CD4-positive, alpha-beta T cell treated with Interferon alpha-2 for 1 hour (primary cell): ENCODE results near the gene SUN2.

Experiments used
- DNase-seq, 2 donors: peaks; one replicate each; pipeline ENCODE4 v3.0.0-alpha.2; 2020 to 2022

Gene SUN2

DNA sequence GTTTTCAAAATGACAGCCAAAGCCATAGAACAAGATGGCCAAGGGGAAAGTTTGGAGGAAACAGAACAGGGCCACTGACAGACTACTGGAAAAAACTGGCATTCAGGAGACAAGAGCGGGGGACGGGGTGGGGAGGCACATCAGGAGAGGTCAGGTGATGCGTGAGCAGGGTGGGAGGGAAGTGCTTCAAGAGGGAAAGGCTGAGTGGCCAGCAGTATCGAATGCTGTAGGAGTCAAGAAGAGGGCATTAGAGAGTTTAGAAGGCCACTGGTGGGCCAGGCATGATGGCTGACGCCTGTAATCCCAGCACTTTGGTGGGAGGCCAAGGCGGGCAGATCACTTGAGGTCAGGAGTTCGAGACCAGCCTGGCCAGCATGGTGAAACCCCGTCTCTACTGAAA, 41.9 kb downstream of the SUN2 start:
- no peak for DNase-seq

DNA sequence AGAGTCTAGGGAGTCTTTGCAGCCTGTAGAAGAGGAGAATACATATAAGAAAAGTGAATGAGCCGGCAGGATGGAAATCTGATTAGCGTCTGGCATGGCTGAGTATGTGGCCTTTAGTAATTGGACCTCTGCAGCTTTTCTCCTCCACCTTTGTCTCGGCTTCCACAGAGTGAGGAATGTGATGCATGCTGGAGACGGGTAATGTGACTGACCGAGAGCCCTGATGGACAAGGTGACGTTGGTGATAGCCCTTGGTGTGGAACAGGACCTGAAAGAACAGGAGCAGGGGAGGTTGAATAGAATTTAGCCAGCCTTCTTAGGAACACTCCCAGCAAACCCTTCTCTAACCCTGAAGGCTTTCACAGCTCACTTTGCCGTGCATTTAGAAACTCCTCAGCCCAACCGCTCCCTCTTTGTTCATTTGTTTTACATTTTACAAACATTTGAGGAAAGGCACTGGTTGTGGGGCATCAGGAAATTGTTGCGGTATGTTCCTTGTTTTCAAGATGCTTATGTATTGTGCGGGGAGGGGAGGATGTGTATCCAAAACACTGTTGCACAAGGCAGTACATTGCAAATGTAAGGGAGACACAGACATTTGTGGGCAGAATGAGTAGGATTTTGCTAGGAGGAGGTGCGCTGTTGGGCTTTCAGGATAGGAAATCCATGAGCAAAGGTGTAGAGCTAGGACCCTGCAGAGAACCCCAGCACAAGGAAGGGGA, 43.2 kb downstream of the SUN2 start:
- no peak for DNase-seq

DNA sequence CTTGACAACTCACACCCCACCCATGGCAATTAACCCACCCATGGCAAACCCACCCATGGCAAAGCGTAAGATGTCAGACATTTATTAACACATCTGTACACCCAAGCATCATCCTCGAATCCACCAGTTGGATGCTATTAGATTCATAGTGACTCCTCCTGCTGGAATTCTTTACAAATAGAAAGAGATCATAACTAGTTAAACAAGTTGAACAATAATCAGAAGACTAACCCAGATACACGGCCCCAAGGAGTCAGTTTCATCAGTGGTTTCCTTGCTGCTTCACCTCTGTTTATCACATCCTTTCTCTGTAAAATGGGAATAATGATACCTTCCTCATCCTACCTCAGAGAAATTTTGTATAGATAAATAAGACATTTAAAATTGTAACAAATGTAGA, 44.9 kb downstream of the SUN2 start:
- DNase-seq = no peak

DNA sequence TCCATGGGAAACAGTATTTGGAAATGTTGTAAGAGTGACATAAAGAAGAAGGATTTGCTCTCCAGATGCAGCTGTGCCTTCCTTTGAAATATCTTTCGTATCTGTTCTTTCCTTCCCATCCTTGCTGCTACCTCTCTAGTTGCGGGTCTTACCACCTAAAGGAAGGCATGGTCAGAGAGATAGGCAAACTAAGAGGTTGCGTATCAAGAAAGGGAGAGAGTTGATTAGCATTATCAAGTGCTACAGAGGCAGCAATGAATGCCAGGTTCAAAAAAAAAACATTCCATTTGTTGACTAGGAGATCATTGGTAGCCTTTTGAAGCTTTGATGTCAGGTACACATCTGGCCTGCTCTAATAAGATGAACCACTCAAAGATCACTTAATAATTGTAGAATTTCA, 45.4 kb downstream of the SUN2 start:
- no peak for DNase-seq

DNA sequence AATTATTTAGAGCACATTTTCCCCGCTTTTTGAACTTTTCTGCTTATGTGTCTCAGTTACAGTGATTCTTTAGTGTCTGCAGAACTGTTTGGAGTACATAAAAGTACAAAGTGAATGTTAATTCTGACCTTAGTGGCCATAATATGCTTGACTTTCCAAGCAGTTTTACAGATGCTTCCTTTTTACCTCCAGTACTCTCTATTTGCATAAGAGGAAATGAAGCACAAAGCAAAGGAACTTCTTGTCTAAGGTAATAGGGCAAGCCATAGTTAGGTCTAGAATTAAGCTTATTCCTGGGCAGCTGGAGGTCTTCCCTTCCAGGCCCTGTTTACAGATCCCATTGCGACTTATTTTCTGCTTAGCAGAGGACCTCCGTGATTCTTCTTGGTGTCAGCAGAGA, 46.5 kb downstream of the SUN2 start:
- DNase-seq = no peak

DNA sequence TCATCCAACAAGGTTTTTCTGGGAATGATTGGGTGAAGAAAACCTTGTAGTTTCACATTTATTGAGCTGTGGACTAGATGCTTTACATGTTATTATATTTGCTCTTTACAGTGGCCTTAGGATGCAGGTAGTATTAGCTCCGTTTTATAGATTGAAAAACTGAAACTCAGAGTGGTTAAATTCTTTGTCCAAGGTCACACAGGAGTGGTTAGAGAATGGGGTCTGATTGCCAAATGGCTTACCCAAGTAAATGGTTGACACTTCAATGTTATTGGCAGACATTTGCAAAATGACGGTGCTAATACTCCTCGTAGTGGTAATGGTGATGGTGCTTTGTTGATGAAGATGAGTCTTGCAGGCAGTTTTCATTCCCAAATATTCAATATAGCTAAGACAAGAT, 47.8 kb downstream of the SUN2 start:
- DNase-seq = no peak

DNA sequence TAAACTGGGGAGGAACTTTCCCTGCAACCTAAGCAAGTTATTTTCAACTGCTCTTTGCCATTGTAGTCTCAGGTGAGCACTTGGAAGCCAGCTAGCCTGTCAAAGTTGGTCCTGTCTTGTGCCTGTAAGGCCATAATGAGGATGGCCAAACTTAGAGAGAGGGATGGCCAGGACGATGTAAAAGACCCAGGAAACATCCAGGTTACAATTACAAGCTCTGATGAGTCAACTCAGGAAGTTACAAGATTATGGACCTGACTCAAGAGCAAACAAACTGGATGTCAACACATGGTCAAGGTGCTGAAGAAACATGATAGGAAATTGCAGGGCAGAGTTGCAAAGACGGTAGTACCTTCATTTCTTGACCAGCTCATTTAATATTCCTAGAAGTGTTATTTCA, 48.5 kb downstream of the SUN2 start:
- DNase-seq = no peak

DNA sequence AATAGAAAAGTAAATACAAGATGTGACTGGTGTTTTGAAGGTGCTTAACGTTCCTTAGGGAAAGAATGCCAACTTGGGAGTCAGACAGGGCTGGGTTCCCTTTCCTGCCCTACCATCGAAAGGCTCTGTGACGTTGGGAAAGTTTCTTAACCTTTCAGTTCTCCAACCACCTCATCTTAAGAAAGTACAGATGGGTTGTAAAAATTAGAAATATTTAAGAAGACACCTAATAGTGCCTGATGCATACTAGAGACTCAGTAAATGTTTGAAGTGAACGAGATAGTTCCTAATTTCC, 49.0 kb downstream of the SUN2 start:
- DNase-seq = no peak

DNA sequence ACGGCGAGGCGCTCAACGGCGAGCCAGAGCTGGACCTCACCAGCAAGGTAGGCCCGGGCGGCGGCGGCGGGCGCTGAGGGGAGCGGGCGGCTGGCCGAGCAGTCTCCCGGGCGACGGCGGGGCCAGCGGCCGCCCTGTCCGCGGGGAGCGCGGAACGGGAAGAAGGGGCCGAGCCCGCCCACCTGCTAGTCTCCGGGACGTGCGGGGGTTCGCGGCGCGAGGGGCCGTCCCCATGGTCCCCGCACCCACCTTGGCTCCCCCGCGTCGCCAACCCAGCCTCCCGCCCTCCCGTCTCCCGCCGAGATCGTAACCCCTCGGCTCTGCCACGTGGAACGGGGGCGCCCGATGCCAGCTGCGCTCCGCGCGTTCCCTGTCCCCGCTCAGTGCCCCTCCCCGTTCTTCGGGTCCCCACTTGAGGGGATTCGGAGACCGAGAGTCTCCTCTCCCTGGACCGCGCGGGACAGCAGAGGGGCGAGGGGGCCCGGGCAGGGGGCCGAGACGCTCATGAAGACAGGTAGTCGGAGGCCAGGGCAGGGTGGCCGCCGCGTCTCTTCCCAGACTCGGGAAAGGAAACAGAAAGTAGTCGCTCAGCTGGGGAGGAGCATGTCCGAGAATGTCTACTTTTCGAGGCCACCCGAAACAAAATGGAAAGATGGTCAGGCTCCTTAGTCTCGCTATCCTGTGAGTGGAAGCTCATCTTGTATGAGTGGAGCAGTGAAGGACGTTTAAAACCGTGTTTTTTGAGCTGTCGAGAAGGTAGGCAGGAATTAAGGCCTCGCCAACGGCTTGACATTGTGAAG, 49.5 kb downstream of the SUN2 start:
- DNase-seq = peak; percentile 41 to 64

DNA sequence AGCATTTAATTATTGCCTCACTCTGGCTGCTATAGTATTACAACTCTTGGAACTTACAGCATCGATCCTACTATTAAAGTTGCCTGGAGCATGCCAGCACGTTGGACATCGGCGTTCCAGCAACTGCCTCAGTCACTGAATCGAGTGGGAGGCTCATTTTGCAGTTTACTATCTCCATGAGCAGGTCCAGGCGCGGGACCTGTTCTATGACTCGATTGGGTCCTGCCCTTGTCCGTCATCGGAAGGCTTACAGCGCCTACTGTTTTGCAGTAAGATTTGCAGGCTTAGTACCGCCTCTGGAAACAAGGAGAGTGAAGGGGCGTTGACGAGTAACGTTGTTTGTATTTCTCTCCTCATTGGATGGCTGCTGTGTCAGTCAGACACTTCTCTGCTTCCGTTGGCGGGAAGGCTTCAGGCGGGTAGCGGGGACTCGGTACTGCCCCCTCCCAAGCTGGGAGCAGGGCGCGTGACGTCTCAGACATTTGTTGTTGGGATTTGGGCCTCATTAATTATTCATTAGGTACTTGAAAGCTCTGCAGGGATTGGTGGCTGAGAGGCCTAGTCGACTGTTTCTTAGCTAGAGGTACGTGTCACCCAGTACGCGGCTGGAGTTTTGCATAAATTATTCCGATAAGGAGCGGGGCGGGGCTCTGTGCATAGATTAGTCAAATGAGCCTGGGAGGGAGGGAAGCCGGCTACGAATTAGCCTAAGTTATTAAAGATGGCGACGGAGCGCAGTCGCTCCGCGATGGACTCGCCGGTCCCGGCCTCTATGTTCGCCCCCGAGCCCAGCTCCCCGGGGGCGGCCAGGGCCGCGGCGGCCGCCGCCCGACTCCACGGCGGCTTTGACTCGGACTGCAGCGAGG, 50.3 kb downstream of the SUN2 start, which contains the start of gene GTPBP1:
Gene GTPBP1, plus strand, starts transcription at position 710 of the 866 bp plus-strand sequence. Its CDS starts 12 bp downstream, at position 722.
- DNase-seq = peak; percentile 99 to 100

DNA sequence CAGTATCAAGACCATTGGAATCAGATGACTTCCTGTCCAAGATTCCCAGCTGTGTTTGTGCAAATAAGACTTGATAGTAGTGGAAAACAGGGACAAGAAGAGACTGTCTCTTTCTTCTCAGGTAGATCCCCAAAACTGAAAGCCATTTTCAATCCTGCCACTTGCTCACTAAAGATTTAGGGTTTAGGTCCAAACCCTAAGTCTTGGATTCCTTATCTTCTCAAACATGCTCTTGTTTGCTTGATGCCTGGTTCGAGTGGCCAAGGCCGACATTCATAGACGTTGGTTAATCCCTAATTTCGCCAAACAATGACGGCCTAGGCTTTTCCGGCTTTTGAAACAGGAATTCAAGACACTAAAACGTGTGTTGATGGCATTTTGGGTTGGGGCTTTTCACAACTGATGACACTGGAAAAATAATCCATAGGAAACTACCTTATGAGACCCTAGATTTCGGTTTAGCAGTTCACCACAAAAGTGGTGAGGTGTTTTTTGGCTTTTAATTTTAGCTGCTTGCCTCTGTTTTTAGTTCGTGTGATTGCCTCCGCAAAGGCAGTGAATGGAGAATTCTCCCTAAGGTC, 51.1 kb downstream of the SUN2 start:
- no peak for DNase-seq

DNA sequence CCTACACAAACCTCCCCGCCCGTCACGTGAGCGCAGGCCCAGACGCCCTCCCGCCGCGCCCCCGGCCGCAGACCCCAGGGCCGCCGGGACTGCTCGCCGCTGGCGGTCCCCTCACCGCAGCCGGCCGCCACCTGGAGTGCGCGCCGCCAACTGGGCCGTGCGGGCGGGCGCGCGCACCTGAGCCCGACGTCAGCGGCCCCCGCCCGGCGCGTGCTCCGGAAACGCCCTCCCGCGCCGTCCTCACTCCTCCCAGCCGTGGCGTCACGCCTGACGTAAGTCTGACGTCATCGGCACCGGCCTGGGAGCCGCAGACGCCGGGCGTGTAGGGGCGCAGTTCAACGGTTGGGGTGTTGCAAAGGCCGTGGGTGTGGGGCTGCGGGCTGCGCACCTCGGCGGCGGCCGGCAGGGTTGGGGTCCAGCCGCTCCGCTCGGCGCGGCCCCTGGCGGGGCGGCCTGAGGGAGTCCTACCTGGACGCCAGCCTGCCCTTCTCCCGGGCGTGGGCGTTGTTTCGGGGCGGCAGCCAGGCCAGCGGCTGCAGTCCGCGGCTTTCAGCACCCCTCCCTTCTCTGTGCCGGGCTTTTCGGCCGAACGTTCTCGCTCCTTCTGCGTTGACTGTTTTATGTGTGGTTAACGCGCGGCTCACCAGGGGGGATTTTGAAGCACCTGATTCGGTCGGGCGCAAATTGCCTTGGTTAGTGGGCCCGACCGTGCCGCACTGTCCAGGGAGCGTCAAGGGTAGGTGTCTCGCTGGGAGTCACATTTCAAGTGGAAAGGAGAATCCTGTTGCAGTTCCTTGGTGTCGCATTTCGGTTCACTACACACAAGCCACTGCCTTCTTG, 54.8 kb downstream of the SUN2 start, which contains the start of gene JOSD1:
Gene JOSD1, minus strand, starts transcription at position 155 of the 840 bp plus-strand sequence. CDS start 956 bp downstream, outside the sequence.
- peak; percentile 97 to 98 for DNase-seq

DNA sequence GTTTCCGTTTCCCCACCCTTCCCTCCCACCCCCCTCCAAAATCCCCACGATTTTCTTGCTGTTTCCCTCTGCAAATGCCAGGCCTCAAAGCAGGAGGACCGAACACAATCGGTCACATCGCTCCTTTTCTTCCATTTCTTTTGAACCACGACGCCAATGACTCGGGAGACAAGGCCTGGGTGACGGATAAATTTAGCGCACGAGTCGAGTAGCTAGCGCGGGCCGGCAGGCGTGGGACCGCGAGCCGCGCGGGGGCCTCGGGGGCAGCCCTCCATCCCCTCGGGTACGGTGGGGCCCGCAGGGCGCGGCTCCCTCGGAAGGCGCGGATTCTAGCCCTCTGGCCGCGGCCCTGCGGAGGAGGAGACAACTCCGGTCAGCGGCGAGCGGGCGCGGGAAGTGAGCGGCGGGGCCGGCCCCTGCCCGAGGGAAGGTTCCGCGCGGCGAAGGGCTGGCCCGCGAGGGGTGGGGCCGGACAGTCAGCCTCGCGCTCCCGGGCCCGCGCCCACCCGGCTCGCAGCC, 55.5 kb downstream of the SUN2 start:
- DNase-seq = no peak

DNA sequence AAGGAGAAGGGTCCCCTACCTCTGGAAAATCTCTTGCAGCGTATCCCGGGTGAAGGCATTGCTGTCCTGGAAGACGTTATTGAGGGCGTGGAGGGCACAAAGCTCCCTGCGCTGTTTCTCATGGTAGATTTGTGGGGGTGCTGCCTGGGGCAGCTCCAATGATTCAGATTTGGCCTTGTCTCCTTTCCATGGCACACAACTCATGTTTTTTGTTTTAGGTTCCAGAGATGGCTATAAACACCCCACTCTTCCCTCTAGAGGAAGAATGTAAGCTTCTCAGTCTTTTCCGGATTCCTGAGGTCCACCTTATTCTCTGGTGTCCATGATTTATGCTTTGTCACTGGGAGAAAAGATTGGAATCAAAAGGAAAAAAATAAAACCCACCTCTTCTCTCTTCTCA, 56.0 kb downstream of the SUN2 start:
- no peak for DNase-seq

DNA sequence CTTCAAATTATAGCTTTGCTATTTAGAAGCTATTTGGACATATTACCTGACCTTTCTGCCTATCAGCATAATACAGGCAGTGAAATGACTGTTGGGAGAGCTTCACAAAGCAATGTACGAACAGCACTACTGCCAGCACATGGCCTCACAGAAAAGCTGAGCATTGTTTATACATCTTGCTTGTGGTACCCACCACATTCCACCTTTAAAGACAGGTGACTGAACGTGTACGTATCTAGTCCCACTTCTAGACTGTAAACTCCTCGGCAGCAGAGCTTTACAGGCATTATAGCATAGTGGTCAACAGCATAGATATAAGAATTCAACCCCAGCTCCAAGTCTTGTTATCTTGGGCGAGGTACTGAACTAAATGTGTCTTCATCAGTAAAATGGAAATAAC, 56.7 kb downstream of the SUN2 start:
- no peak for DNase-seq

DNA sequence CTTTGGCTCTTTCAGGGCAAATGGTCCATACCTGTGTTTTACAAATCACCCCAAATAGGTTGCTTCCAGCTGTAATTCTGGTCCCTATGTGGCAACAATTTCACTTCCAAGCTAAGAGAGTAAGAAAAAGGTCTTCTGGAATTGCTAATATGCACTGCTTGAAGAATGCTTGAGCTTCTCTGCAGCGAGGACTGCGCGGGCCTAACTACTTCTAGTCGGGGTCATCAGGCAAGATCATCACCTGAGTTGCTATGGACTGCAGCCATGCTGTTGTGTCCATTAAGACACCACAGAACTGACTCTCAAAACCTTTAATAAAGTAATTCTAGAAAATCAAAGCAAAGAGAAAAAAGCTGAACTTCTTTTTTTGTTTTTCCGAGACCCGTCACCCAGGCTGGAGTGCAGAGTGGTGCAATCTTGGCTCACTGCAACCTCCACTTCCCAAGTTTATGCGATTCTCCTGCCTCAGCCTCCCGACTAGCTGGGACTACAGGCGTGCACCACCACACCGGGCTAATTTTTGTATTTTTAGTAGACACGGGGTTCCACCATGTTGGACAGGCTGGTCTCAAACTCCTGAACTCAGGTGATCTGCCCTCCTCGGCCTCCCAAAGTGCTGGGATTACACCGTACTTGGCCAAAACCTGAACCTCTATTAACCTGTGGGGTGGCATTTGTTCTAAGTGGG, 57.2 kb downstream of the SUN2 start:
- no peak for DNase-seq

DNA sequence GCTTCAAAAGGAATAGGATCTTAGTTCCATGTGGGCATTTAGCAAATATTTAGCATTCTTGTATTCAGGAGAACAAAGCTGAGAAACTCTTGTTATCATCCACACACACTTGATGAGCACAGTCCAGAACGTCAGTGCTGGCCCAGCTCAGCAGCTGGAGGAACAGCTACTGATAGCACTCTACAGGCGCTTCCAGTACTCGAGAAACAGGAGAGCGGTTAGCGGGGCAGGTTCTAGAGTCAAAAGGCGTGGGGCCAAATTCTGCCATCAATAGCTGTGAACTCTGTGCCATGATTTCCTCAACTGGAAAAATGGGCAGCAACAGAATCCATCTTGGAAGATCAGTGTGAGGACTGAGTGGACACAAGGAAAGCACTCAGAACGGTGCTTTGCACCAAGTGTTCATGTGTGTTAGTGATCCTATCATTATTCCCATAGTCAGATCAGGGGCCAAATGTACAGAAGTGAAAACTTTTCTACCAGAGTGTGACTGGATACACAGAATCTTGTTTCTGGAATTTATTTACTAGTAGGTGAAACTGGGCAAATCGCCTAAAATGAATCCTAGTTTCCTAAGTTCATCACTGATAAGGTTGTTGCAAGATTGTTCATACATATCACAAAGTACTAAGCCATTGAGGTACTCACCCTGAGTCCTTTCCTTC, 58.2 kb downstream of the SUN2 start:
- no peak for DNase-seq

DNA sequence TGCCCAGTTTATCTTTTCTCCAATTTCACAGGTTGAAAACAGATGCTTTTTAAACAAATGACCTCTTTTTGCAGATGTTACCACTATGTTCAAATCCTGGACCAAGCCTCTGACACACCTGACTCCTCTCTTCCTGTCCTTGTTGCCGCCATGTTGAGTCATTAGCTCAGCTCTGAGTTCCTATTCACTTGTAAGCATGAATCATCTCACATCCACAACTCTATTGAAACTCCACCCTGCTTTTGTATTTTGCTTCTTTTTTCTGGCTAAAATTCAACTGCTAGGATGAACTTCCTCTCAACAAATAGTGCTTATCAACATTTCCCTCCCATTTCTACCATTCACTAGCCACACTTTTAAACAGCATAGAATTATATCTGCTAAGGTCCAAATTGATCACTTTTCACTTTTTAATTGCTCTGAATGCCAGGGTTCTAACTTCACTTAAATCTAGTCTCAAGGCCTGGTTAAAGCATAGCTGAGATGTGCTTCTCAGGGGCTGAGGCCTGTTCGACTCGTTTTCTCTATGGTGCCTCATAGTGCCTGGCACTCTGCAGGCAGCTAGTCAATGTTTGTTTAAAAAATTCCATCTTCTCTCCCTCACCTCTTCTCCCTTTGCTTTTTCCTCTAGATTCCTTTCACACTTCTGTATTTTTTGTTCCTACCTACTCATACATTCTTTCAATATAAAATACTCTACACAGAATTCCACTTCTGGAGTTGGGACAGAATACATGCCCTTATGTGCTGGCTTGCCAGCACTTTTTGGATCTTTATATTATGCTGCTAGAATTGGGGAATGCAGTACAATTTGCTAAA, 59.0 kb downstream of the SUN2 start:
- peak; percentile 23 to 37 for DNase-seq

DNA sequence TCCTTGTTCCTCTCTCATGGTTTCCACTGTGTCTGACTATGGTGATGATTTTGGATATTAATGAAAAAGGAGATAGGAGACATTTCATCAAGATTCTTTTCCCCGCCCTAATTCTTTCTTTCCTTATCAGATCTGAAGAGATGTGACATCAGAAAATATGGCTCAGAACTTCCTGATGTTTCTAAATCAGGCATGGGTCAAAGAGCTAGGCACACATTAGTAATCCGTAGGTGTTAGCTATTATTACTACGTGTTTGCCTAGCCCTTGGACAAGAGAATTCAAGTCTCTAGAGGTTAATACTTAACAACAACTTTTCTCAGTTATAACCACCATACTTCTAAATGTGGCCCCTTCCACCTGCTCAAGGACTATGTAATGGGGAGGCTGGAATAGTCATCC, 60.9 kb downstream of the SUN2 start:
- no peak for DNase-seq

DNA sequence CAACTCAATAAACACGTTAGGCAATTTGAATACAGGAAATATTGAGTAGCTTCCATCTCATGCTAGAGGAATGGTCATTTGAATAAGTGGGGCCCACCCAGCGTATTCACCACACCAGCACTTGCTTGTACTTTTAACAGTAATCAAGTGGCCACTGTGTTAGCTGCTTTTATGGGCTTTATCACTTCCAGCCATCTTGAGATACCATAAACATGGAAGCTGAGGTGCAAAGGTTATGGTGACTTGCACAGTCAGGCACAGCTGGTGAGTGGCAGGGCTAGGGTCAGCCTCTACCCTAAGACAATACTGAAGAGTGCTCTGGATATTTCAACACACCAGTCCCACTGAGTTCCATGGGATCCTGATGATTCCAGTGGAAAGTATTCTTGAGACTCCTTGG, 61.7 kb downstream of the SUN2 start:
- DNase-seq = no peak
